Measurements from ENCODE around the gene MT1X. TPM values are rescaled to one million over a fixed set of nuclear protein-coding genes. Genes with fewer than 3 reads are reported as not detected.

MT1X gene
- total and polyA plus RNA-seq, 2 donors from 2014 or later: 223 to 476 TPM

DNA sequence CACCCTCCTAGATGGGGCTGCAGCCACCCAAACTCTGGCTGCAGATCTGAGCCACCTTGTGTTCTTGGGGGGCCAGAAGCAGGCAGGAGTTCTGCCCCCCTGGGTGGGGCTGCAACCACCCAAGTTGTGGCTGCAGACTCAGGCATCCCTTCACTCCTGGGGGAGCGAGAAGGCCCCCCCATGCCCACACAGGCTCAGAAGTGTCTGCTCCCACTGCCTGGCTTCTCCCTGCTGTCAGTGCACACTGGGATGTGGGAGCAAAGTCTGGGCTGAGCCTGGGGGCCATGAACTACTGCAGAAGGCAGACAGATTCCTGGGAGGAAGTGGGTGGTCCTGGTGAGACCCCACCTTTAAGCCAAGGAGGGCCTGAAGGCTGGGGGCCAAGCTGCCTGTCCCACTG is 13.0 kb downstream of the MT1X start:
- Histone ChIP-seq H3K27me3 (ENCODE audit: control insufficient read depth, insufficient read depth, low read length) (no peaks in the 10 kb centered on the region), H3K9ac (ENCODE audit: low read length in 3 of 3) (no peak overlapping the region), H3K4me3 (ENCODE audit: low read length in 3 of 3) (no peak overlapping the region), H3K27ac (ENCODE audit: low read depth in 2 of 2, low read length in 2 of 2) (no peak overlapping the region), H3K9me3 (ENCODE audit: control insufficient read depth in 2 of 3, insufficient read depth in 1 of 3, low read length in 3 of 3) (peaks cover 0 to 1% (median 0%) of the 10 kb centered on the region in 3 donors), H3K36me3 (ENCODE audit: control insufficient read depth in 2 of 3, insufficient read depth in 3 of 3, low read length in 3 of 3) (no peaks in the 10 kb centered on the region), H3K4me1 (ENCODE audit: control insufficient read depth in 2 of 3, insufficient read depth in 2 of 3, low read depth in 1 of 3, low read length in 3 of 3) (no peaks in the 10 kb centered on the region)
- intact Hi-C loops (cut with DNase I): no loop called here
- FAIRE-seq (no peak), DNase-seq (no peak)
- TF ChIP-seq, protein P1, sequence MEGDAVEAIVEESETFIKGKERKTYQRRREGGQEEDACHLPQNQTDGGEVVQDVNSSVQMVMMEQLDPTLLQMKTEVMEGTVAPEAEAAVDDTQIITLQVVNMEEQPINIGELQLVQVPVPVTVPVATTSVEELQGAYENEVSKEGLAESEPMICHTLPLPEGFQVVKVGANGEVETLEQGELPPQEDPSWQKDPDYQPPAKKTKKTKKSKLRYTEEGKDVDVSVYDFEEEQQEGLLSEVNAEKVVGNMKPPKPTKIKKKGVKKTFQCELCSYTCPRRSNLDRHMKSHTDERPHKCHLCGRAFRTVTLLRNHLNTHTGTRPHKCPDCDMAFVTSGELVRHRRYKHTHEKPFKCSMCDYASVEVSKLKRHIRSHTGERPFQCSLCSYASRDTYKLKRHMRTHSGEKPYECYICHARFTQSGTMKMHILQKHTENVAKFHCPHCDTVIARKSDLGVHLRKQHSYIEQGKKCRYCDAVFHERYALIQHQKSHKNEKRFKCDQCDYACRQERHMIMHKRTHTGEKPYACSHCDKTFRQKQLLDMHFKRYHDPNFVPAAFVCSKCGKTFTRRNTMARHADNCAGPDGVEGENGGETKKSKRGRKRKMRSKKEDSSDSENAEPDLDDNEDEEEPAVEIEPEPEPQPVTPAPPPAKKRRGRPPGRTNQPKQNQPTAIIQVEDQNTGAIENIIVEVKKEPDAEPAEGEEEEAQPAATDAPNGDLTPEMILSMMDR (IDR thresholded peaks at IDR 0.05; ENCODE audit: borderline replicate concordance, extremely low read depth, insufficient read depth): no peak

- H3K27me3 ChIP-seq (ENCODE audit: control insufficient read depth, insufficient read depth, low read length): no peaks in the 10 kb centered on the region
- intact Hi-C loops (cut with DNase I): no loop called here
- H3K36me3 ChIP-seq (ENCODE audit: control insufficient read depth in 2 of 3, insufficient read depth in 3 of 3, low read length in 3 of 3): no peaks in the 10 kb centered on the region
- FAIRE-seq (no peak), DNase-seq (no peak)
- H3K4me3 ChIP-seq (ENCODE audit: low read length in 3 of 3): no peak overlapping the region
- H3K27ac ChIP-seq (ENCODE audit: low read depth in 2 of 2, low read length in 2 of 2): no peak overlapping the region
- TF ChIP-seq, protein P1 (IDR thresholded peaks at IDR 0.05; ENCODE audit: borderline replicate concordance, extremely low read depth, insufficient read depth): no peak
- H3K9me3 ChIP-seq (ENCODE audit: control insufficient read depth in 2 of 3, insufficient read depth in 1 of 3, low read length in 3 of 3): no peaks in the 10 kb centered on the region
- H3K4me1 ChIP-seq (ENCODE audit: control insufficient read depth in 2 of 3, insufficient read depth in 2 of 3, low read depth in 1 of 3, low read length in 3 of 3): no peaks in the 10 kb centered on the region
- no peak overlapping the region for H3K9ac ChIP-seq (ENCODE audit: low read length in 3 of 3)
Observed at GRCh38 chr16:56697456-56698155, 15.3 kb downstream of the MT1X start.

DNA sequence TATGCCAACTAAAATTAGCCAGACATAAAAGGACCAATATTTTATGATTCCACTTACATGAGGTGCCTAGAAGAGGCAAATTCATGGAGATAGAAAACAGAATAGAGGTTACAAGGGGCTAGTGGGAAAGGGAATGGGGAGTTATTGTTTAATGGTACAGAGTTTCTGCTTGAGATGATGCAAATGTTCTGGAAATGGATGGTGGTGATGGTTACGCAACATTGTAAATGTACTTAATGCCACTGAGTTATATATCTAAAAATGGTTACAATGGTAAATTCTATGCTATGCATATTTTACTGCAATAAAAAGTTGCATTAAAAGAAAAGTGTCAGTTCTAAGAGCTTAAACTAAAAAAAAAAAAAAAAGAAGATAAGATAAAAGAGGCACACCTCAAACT is 17.9 kb downstream of the MT1X start:
- TF ChIP-seq, protein P1 (IDR thresholded peaks at IDR 0.05; ENCODE audit: borderline replicate concordance, extremely low read depth, insufficient read depth): no peak
- Histone ChIP-seq H3K4me1 (ENCODE audit: control insufficient read depth in 2 of 3, insufficient read depth in 2 of 3, low read depth in 1 of 3, low read length in 3 of 3) (no peaks in the 10 kb centered on the region), H3K36me3 (ENCODE audit: control insufficient read depth in 2 of 3, insufficient read depth in 3 of 3, low read length in 3 of 3) (no peaks in the 10 kb centered on the region), H3K9ac (ENCODE audit: low read length in 3 of 3) (no peak overlapping the region), H3K4me3 (ENCODE audit: low read length in 3 of 3) (no peak overlapping the region), H3K27ac (ENCODE audit: low read depth in 2 of 2, low read length in 2 of 2) (no peak overlapping the region), H3K9me3 (ENCODE audit: control insufficient read depth in 2 of 3, insufficient read depth in 1 of 3, low read length in 3 of 3) (no peaks in the 10 kb centered on the region), H3K27me3 (ENCODE audit: control insufficient read depth, insufficient read depth, low read length) (no peaks in the 10 kb centered on the region)
- DNase-seq (no peak), FAIRE-seq (no peak)
- intact Hi-C loops (cut with DNase I): no loop called here

GRCh38 chr16:56700631-56701030 is 18.4 kb downstream of the MT1X start:
- H3K9me3 ChIP-seq (ENCODE audit: control insufficient read depth in 2 of 3, insufficient read depth in 1 of 3, low read length in 3 of 3): no peaks in the 10 kb centered on the region
- H3K36me3 ChIP-seq (ENCODE audit: control insufficient read depth in 2 of 3, insufficient read depth in 3 of 3, low read length in 3 of 3): no peaks in the 10 kb centered on the region
- DNase-seq: no peak
- intact Hi-C loops (cut with DNase I): no loop called here
- H3K4me3 ChIP-seq (ENCODE audit: low read length in 3 of 3): no peak overlapping the region
- no peak overlapping the region for H3K27ac ChIP-seq (ENCODE audit: low read depth in 2 of 2, low read length in 2 of 2)
- H3K4me1 ChIP-seq (ENCODE audit: control insufficient read depth in 2 of 3, insufficient read depth in 2 of 3, low read depth in 1 of 3, low read length in 3 of 3): no peaks in the 10 kb centered on the region
- H3K9ac ChIP-seq (ENCODE audit: low read length in 3 of 3): no peak overlapping the region
- TF ChIP-seq, protein P1 (IDR thresholded peaks at IDR 0.05; ENCODE audit: borderline replicate concordance, extremely low read depth, insufficient read depth): no peak
- FAIRE-seq: no peak
- no peaks in the 10 kb centered on the region for H3K27me3 ChIP-seq (ENCODE audit: control insufficient read depth, insufficient read depth, low read length)

All from kidney (tissue), 14 donors.